Subcutaneous abdominal adipose tissue (tissue), 5 donors: ENCODE results near the gene SYT7.
"Not testable (repeated sequence)": the region's sequence is repeated elsewhere in the genome, so short reads cannot be mapped to it uniquely, and the experiment has no call there.

ENCODE experiments used
- H3K27ac ChIP-seq: one replicate; pipeline ENCODE4 v1.7.0; 2013; ENCODE audit warnings: low read depth, mild to moderate bottlenecking, inconsistent platforms, low read length, moderate library complexity
- H3K27me3 ChIP-seq, 5 donors: one replicate each; pipeline ENCODE4 v1.7.0; 2013; ENCODE audit warnings: low read length in 5 of 5, inconsistent platforms in 1 of 5; ENCODE audit not compliant: control insufficient read depth in 5 of 5, insufficient read depth in 4 of 5
- H3K36me3 ChIP-seq, 5 donors: one replicate each; pipeline ENCODE4 v1.7.0; 2013; ENCODE audit warnings: low read length in 5 of 5; ENCODE audit not compliant: control insufficient read depth in 5 of 5, insufficient read depth in 5 of 5
- H3K4me1 ChIP-seq, 5 donors: one replicate each; pipeline ENCODE4 v1.7.0; 2013; ENCODE audit warnings: low read length in 5 of 5, mild to moderate bottlenecking in 3 of 5, moderate library complexity in 1 of 5; ENCODE audit not compliant: control insufficient read depth in 5 of 5, insufficient read depth in 5 of 5
- H3K4me3 ChIP-seq, 5 donors: one replicate each; pipeline ENCODE4 v1.7.0; 2013; ENCODE audit warnings: low read length in 5 of 5, low read depth in 1 of 5
- H3K9ac ChIP-seq, 5 donors: one replicate each; pipeline ENCODE4 v1.7.0; 2013; ENCODE audit warnings: low read length in 5 of 5, mild to moderate bottlenecking in 4 of 5, moderate library complexity in 3 of 5
- H3K9me3 ChIP-seq, 5 donors: one replicate each; pipeline ENCODE4 v1.7.0; 2013; ENCODE audit warnings: low read length in 5 of 5; ENCODE audit not compliant: control insufficient read depth in 5 of 5
- donor health status: healthy.
- donor health status: healthy.
- donor health status: healthy.
- donor health status: healthy.
- donor health status: healthy.

SYT7 gene

DNA sequence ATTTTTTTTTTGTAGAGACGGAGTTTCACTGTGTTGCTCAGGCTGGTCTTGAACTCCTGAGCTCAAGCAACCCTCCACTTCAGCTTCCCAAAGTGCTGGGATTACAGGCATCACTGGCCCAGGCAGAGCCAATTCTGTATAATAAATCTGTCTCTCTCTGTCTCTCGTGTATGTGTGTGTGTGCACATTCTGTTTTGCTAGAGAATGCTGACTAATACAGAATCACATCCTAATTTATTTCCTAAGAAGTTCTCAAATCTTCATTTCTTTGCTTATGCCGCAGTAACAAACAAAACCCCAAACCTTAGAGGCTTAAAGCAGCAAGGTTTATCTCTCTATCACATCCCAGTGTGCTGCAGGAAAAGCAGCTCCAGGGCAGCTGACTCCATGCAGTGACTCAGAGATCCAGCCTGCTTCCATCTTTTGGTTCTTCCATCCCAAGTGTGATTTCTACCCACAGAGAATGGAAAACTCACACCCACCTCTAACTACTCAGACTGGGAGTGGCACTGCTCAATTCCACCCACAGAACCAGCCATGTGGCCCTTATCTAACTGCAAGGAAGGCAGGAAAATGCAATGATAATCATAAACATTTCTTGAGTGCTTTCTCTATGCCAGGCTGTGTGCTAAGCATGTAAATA is 107.4 kb downstream of the SYT7 start:
- H3K9ac ChIP-seq, result no peak overlapping the region
- H3K27me3 ChIP-seq, result peaks cover 0 to 5% (median 2%) of the 10 kb centered on the region in 5 donors
- peaks cover 8 to 51% (median 37%) of the 10 kb centered on the region in 5 donors for H3K4me1 ChIP-seq
- peak overlapping the region; percentile 93 for H3K27ac ChIP-seq
- peaks cover 0 to 15% (median 5%) of the 10 kb centered on the region in 5 donors for H3K36me3 ChIP-seq
- no peaks in the 10 kb centered on the region for H3K9me3 ChIP-seq
- no peak overlapping the region for H3K4me3 ChIP-seq

DNA sequence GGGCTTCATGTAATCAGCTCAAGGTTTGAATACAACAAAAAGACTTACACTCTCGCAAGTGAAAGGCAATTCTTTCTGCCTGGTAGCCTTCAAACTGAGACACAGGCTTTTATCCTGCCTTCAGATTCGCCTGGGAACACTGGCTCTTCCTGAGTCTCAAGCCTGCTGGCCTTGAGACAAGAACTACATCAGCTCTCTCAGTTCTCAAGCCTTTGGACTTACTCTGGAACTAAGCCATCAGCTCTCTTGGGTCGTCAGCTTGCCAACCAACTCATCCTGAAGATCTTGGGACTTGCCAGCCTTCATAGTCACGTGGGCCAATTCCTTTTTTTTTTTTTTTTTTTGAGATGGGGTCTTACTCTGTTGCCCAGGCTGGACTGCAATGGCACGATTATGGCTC is 108.0 kb downstream of the SYT7 start:
- Histone ChIP-seq H3K9me3 (no peaks in the 10 kb centered on the region), H3K9ac (peak overlapping the region in 3 of 5 donors; percentile 47 to 63 (median 50)), H3K27ac (peak overlapping the region; percentile 93), H3K36me3 (peaks cover 0 to 21% (median 5%) of the 10 kb centered on the region in 5 donors), H3K4me1 (peaks cover 10 to 52% (median 34%) of the 10 kb centered on the region in 5 donors), H3K27me3 (peaks cover 0 to under 1% (median 0%) of the 10 kb centered on the region in 5 donors), H3K4me3 (peak overlapping the region in 1 of 5 donors; percentile 19)

GRCh38 chr11:61472282-61472681 is 108.6 kb downstream of the SYT7 start:
- peak overlapping the region; percentile 93 for H3K27ac ChIP-seq
- H3K9ac ChIP-seq, result peak overlapping the region in 2 of 5 donors; percentile 47 to 50

GRCh38 chr11:61468002-61468401 is 112.9 kb downstream of the SYT7 start:
- Histone ChIP-seq H3K9ac (no peak overlapping the region), H3K27ac (peak overlapping the region; percentile 37), H3K36me3 (peaks cover 0 to 25% (median 5%) of the 10 kb centered on the region in 5 donors), H3K27me3 (no peaks in the 10 kb centered on the region), H3K4me3 (no peak overlapping the region), H3K9me3 (no peaks in the 10 kb centered on the region), H3K4me1 (peaks cover 7 to 16% (median 10%) of the 10 kb centered on the region in 5 donors)

More at GRCh38 chr11:61472282-61472681, 108.6 kb downstream of the SYT7 start:
- H3K4me3 ChIP-seq, result no peak overlapping the region
- H3K36me3 ChIP-seq, result peaks cover 0 to 25% (median 5%) of the 10 kb centered on the region in 5 donors
- H3K4me1 ChIP-seq, result peaks cover 9 to 46% (median 29%) of the 10 kb centered on the region in 5 donors
- H3K27me3 ChIP-seq, result no peaks in the 10 kb centered on the region
- H3K9me3 ChIP-seq, result no peaks in the 10 kb centered on the region

- not testable (repeated sequence) for H3K9me3 ChIP-seq, H3K9ac ChIP-seq, H3K4me3 ChIP-seq, H3K27ac ChIP-seq, H3K27me3 ChIP-seq
- Histone ChIP-seq H3K4me1 (peaks cover 4 to 14% (median 7%) of the 10 kb centered on the region in 5 donors), H3K36me3 (peaks cover 0 to 25% (median 5%) of the 10 kb centered on the region in 5 donors)
Measured at GRCh38 chr11:61467602-61468001, 113.3 kb downstream of the SYT7 start.
